SK-N-MC (cell line): ENCODE results near the gene UGGT1.

ENCODE experiments used
- DNase-seq: peaks from one replicate; pipeline ENCODE4 v3.0.0-alpha.2; 2011; ENCODE audit warnings: low read depth, low spot score
- H3K27ac ChIP-seq: fragments of 200-600 bp; sonication (generic); 2 replicates; pipeline ENCODE4 v1.5.1; 2016; ENCODE audit warnings: mixed run types
- H3K36me3 ChIP-seq: fragments of 200-600 bp; sonication (generic); 2 replicates; pipeline ENCODE4 v1.6.1; 2017; ENCODE audit warnings: antibody characterized with exemption, low read length, mixed read lengths; ENCODE audit not compliant: insufficient read depth
- H3K4me3 ChIP-seq: fragments of 200-600 bp; sonication (generic); 2 replicates; pipeline ENCODE4 v1.5.1; 2016
- H3K9ac ChIP-seq: fragments of 200-600 bp; sonication (generic); 2 replicates; pipeline ENCODE4 v1.8.0; 2017; ENCODE audit warnings: mixed run types, mixed read lengths; ENCODE audit not compliant: insufficient read length
- H3K9me3 ChIP-seq: fragments of 200-600 bp; sonication (generic); 2 replicates; pipeline ENCODE4 v1.6.1; 2017; ENCODE audit warnings: low read depth, mild to moderate bottlenecking, antibody characterized with exemption, low read length, moderate library complexity, mixed read lengths
- EZH2 ChIP-seq: fragments of 200-600 bp; sonication (generic); IDR thresholded peaks from one replicate; pipeline ENCODE4 v1.6.1; 2017; ENCODE audit warnings: antibody characterized with exemption
- FOXP2 ChIP-seq: optimal IDR thresholded peaks from 2 replicates; pipeline ENCODE3; 2011; ENCODE audit warnings: mild to moderate bottlenecking, moderate library complexity; ENCODE audit not compliant: insufficient read depth; ENCODE audit errors: extremely low read length, control extremely low read depth
- POLR2AphosphoS5 ChIP-seq: IDR thresholded peaks from 2 replicates; pipeline ENCODE4 v1.6.1; 2012; ENCODE audit warnings: mild to moderate bottlenecking, low read depth, low read length, borderline replicate concordance

UGGT1 gene

GRCh38 chr2:128228894-128229293 is 137.9 kb downstream of the UGGT1 start:
- Histone ChIP-seq H3K27ac (no peak overlapping the region), H3K9ac (no peak overlapping the region), H3K9me3 (no peaks in the 10 kb centered on the region), H3K4me3 (no peak overlapping the region), H3K36me3 (no peaks in the 10 kb centered on the region)
- no peak for TF ChIP-seq POLR2AphosphoS5
- no peak for TF ChIP-seq EZH2
- TF ChIP-seq FOXP2, result no peak
- no peak for DNase-seq

DNA sequence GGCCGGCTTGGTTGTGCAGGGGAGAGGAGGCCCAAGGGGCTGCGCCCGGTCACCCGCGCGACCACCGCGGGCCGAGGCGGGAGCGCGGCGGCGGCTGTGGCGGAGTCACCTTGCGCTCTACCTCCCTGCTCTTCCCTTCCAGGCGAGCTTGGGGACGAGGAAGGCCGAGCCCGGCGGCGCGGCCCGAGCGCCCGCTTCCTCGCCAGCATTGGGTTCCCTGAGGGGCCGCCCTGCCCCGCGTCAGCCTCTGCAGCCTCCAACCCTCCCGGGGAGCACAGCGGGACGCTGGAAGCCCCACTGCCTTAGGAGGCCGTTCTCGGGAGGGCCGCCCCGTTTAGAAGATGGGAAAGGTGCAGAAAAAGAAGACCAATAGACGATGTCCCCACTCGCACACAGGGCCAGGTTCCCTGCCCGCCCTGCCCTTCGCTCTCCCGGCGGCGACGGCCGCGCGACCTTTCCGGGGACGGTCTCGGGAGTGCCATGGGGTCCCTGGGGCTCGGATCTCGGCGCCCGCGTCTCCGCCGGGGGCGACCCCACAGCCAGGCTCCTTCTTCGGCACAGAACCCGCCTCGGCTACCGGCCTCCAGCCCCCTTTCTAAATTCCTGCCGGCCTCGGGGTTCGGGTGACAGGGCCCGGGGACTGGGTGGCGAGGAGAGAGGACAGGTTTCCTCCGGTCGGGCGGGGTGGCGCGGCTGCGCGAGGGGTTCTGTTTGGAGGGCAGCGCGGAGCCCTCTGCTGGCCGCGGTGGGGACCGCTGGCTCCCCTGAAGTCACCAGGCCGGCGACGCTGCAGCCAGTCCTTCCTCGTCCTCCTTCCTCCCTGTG is 142.2 kb downstream of the UGGT1 start:
- Histone ChIP-seq H3K27ac (no peak overlapping the region), H3K36me3 (no peaks in the 10 kb centered on the region), H3K9me3 (no peaks in the 10 kb centered on the region), H3K9ac (peak overlapping the region; percentile 80), H3K4me3 (peak overlapping the region; percentile 92)
- TF ChIP-seq POLR2AphosphoS5 (peak; percentile 33; the same call in 1 of the 2 replicates), EZH2 (no peak), FOXP2 (no peak)
- no peak for DNase-seq

DNA sequence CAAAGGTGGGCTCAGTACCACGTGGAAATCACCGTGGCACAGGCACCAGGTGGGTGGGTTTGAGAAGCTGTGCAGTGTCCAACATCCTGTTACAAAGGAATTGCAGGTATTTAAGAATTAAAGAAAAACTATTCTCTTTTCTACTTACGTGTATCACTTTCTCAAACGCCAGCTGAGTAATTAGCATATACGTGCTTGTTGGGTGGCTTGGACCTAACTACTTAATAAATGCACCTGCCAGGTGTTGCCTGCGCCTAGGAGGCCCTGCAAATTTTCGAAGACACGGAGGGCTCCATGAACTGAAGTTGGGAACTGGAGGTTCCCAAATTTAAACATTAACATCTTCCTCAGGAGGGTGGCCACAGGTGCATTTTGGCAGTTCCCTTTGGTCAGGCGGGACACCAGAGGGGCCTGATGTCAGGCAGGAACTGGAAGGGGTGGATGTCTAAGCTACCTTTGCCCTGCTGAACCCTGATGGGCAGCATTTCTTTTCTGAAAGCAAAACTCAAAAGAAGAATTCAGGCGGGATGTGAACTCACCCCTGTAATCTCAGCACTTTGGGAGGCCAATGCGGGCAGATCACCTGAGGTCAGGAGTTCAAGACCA is 142.9 kb downstream of the UGGT1 start:
- no peak for DNase-seq
- no peaks in the 10 kb centered on the region for H3K9me3 ChIP-seq
- H3K27ac ChIP-seq, result no peak overlapping the region
- H3K9ac ChIP-seq, result no peak overlapping the region
- no peaks in the 10 kb centered on the region for H3K36me3 ChIP-seq
- TF ChIP-seq FOXP2 (no peak), POLR2AphosphoS5 (no peak), EZH2 (no peak)
- H3K4me3 ChIP-seq, result peak overlapping the region; percentile 92

GRCh38 chr2:128234613-128235012 is 143.6 kb downstream of the UGGT1 start:
- Histone ChIP-seq H3K9me3 (no peaks in the 10 kb centered on the region), H3K4me3 (no peak overlapping the region), H3K27ac (no peak overlapping the region), H3K36me3 (no peaks in the 10 kb centered on the region), H3K9ac (no peak overlapping the region)
- DNase-seq, result no peak
- TF ChIP-seq FOXP2 (no peak), POLR2AphosphoS5 (no peak), EZH2 (no peak)

- DNase-seq, result no peak
- Histone ChIP-seq H3K36me3 (no peaks in the 10 kb centered on the region), H3K9me3 (no peaks in the 10 kb centered on the region), H3K9ac (no peak overlapping the region), H3K27ac (no peak overlapping the region), H3K4me3 (no peak overlapping the region)
- TF ChIP-seq FOXP2, result no peak
- TF ChIP-seq POLR2AphosphoS5, result no peak
- TF ChIP-seq EZH2, result no peak
Observed at GRCh38 chr2:128235581-128235980, 144.6 kb downstream of the UGGT1 start.

DNA sequence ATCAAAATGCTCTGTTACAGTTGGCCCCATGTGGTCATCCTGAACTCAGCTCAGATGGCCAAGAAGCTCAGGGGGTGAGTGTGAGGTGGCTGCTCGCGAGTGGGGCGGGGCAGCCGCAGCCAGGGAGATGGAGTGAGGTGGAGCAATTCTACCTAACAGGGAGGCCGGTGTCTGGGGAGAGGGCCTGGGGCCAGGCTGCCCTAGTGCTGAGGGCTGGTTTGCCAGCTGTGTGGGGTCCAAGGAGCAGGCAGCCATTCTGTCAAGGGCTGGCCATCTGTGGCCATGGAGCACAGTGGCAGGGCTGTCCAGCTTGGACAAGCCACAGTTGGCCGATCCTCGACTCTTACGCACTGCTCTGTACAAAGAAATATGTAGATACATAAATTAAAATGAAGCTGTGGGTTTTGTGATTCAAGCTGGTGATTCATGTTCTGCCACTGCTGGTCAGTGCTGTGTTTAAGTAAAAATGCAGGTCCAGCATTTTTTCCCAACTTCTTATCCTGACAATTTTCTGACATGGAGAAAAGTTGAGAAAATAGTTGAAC is 145.6 kb downstream of the UGGT1 start:
- Histone ChIP-seq H3K27ac (no peak overlapping the region), H3K9me3 (no peaks in the 10 kb centered on the region), H3K36me3 (no peaks in the 10 kb centered on the region), H3K4me3 (no peak overlapping the region), H3K9ac (no peak overlapping the region)
- no peak for DNase-seq
- TF ChIP-seq POLR2AphosphoS5, result no peak

DNA sequence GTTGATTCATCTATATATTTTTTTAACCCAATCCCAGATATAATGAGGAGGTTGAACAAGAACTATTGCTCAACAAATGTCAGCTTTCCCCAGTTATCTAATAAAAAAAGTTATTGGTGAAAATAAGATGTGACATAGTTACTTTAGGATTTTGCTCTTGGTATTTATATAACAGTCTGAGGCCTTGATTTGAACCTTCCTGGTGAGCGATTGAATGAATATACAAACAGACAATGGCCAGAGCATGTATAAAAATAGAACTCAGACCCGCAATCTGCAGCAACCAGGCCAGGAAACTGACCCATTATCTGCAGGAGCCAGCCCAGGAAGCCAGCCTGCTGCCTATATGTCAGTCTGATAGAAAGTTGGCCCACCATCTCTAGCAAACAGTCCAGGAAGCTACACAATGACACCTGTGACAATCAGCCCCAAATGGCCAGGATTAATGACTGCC is 146.1 kb downstream of the UGGT1 start:
- H3K36me3 ChIP-seq, result no peaks in the 10 kb centered on the region
- H3K27ac ChIP-seq, result no peak overlapping the region
- no peak for DNase-seq
- H3K9me3 ChIP-seq, result no peaks in the 10 kb centered on the region
- H3K9ac ChIP-seq, result no peak overlapping the region
- no peak overlapping the region for H3K4me3 ChIP-seq
- TF ChIP-seq EZH2 (no peak), FOXP2 (no peak), POLR2AphosphoS5 (no peak)

GRCh38 chr2:128237911-128238697 is 147.1 kb downstream of the UGGT1 start:
- no peak overlapping the region for H3K27ac ChIP-seq
- TF ChIP-seq POLR2AphosphoS5, result no peak
- no peak for TF ChIP-seq FOXP2
- TF ChIP-seq EZH2, result no peak
- H3K4me3 ChIP-seq, result no peak overlapping the region
- no peak overlapping the region for H3K9ac ChIP-seq
- no peaks in the 10 kb centered on the region for H3K36me3 ChIP-seq
- no peak for DNase-seq
- H3K9me3 ChIP-seq, result no peaks in the 10 kb centered on the region
